GM13976 (cell line): ENCODE measurements around the gene IP6K2.

Experiments used
- DNase-seq: peaks from one replicate; pipeline ENCODE4 v3.0.0; 2012; ENCODE audit warnings: low spot score
- CTCF ChIP-seq: IDR thresholded peaks from 2 replicates; pipeline ENCODE4 v1.5.1; 2012; ENCODE audit warnings: borderline replicate concordance, mild to moderate bottlenecking; ENCODE audit not compliant: insufficient read depth; ENCODE audit errors: extremely low read depth, missing control alignments, control extremely low read depth
- in situ Hi-C: fragments of 300-500 bp; cut with MboI; formaldehyde crosslinking; loops from one replicate; pipeline ENCODE4 v1.12.0; 2022; ENCODE audit warnings: low sequenced_read_pairs, mixed read lengths, inconsistent platforms; ENCODE audit not compliant: unreplicated experiment

Gene IP6K2

DNA sequence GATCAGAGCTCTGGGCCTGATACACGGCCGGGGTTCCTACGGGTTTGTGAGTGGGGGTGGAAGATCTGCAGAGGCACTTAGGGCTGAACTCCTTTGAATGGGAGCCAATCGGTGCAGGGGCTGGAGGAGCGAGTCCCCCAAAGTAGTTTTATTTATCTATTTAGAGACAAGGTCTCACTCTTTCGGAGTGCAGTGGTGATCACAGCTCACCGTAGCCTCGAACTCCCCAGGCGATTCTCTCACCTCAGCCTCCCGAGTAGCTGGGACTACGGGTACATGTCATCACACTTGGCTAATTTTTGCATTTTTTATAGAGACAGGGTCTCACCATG, 52.7 kb downstream of the IP6K2 start:
- no peak for TF ChIP-seq CTCF
- in situ Hi-C loops, result no loop called here
- no peak for DNase-seq

DNA sequence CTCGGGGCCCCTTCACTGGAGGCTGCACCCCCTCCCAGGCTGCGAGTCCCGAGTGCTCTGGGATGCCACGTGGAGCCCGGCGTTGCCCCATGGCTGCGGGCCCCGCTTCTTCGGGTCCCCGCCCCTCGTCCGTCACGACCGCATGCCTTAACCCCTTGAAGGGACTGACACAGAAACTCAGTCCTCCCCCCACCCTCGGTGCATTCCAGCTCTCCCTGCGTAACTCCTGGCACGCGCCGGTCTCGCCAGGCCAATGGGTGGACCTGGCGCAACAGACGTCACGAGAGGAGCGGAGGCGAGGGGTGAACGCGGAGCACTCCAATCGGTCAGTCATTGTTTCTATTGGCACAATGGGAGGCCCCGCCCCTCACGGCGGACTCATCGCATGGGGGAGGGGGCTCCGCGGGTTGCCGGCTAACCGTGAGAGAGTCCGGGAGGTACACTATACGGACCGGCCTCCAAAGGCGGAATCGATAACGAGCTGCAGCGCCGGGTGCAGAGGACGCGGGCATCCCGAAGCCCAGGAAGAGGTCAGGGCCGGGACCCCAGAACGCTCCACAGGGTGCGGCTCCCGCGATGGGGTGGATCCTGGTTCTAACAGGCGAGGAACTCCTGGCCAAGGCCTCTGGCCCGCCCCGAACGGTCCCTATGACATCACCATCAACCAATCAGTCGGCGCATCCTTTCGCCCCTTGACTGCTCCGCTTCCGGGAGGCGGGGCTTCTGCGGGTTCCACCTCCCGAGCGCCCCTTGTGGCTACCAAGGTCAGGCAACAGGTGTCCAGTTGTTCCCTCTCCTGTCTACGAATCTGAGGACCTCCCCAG, 53.3 kb downstream of the IP6K2 start:
- TF ChIP-seq CTCF, result peak; percentile 70
- DNase-seq, result peak; percentile 99

DNA sequence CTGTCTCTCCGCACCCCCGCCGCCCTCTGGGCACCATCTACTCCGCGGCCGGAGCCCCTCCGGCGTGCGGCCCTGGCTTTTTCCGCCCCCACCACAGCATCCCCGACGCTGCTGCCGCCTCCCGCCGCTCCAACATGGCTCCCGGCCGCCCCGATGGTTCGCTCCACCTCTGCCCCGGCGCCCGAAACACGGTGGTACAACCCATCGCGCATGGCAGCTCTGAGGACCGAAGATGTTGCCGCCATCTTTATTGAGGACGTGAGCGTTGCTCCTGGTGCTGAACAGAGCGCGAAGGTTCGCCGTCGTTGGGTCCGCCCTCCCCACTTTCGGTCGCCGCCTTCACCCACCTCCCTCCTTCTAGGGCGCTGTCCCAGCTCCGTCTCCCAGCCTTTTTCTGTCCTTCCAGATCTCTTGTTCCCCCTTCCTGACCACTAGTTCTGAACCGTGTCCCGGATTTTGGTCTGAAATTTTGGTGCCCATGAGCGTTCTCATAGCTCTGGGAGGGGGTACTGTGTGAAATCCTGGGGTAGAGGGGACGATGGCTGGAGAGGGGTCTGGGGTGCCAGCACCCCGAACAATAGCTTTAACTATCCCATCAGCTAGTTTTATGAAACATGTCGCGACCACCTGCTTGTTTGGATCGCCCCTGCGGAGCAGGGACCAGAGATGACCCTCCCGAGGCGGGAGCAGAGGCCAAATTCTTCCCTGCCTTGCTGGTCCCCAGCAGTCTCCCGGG, 54.1 kb downstream of the IP6K2 start, which contains the start of gene CELSR3:
CELSR3 (minus strand) TSS at position 134 of the 736 bp plus-strand sequence. CDS start 252 bp downstream, outside the sequence.
- in situ Hi-C loops, result no loop called here
- TF ChIP-seq CTCF, result no peak
- peak; percentile 73 for DNase-seq

More for the DNA sequence above, 53.3 kb downstream of the IP6K2 start:
- in situ Hi-C loops, result no loop called here

DNA sequence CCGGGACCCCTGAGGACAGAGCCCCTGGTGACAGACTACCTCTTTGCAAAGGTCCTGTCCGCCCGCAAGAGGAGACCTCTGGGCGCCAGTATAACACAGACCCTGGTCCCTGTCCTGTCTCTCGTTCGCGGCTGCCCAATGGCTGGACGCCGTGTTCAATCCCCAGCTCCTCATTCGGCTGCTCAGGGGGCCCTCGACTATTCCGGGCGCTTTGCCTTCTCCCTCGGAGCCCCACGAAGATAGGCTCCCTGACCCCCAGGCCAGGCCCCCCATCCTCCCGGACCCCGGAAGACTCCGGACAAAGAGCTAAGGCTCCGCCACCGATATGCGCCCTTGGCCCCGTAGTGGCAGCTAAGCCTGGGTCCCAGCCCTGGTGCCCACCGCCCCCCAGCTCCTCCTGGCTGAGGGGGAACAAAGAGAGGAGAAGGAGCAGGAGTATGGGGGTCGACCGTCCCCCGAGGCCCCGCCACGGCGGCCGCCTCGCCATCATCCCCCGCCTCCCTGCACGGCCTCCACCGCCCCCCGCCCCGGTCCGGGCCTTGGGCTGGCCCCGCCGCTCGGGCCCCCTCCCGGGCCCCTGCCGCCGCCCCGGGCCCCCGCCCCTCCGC, 54.8 kb downstream of the IP6K2 start:
- in situ Hi-C loops, result no loop called here
- TF ChIP-seq CTCF, result no peak

DNA sequence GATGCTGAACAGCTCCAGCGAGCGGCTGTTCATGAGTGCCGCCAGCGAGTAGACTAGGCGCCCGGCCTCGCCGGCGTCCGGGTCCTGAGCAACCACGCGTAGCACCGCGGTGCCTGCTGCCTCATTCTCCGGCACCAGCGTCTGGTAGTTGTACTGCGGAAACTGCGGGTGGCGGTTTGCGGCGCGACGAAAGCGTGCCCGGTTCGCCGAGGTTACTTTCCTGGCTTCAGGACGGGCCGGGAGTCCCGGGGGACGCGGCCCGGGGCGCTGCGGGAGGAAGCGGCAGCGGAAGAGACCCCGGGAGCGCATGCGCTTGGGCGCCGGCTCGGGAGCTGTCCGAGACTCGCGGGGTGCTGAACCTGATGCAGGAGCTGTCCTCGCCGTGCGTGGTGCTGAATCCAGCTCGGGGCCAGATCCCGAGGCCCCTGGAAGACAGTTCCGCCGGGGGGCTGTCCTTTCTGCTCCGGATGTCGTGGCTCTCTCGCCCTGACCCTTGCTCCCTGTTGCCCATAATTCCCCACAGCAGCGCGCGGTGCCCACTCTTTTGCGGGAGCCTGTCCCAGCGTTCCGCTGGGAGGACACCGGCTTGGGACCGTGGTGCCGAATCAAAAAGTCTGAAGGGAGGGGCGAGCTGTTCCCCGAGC, 55.4 kb downstream of the IP6K2 start:
- in situ Hi-C loops, result no loop called here
- no peak for TF ChIP-seq CTCF
- DNase-seq, result peak; percentile 89

More for the DNA sequence above, 54.8 kb downstream of the IP6K2 start:
- no peak for DNase-seq

GRCh38 chr3:48660800-48661400, 56.1 kb downstream of the IP6K2 start:
- DNase-seq, result no peak
- in situ Hi-C loops, result no loop called here
- no peak for TF ChIP-seq CTCF
